H1 (cell line): ENCODE results near the gene HIVEP3.

Experiments
- ATF2 ChIP-seq: IDR thresholded peaks from 2 replicates; pipeline ENCODE4 v1.6.1; 2012; ENCODE audit warnings: low read length, inconsistent platforms
- BACH1 ChIP-seq: IDR thresholded peaks from 2 replicates; pipeline ENCODE4 v1.6.1; 2012; ENCODE audit warnings: low read length, improper control_type of control experiment
- CTCF ChIP-seq, 3 experiments: IDR thresholded peaks; 1 replicate in 2 of 3; 2 replicates in 1 of 3; pipeline versions ENCODE4 v1.5.1 to v1.6.1; 2011; ENCODE audit warnings: low read length in 3 of 3, mild to moderate bottlenecking in 3 of 3, inconsistent platforms in 2 of 3, low read depth in 1 of 3, moderate library complexity in 1 of 3; ENCODE audit not compliant: insufficient read depth in 1 of 3; ENCODE audit errors: control extremely low read depth in 1 of 3
- FOSL1 ChIP-seq: IDR thresholded peaks from 2 replicates; pipeline ENCODE4 v1.6.1; 2011; ENCODE audit warnings: mild to moderate bottlenecking, low read depth, low read length, moderate library complexity; ENCODE audit not compliant: insufficient read depth
- NANOG ChIP-seq: IDR thresholded peaks from 2 replicates; pipeline ENCODE4 v1.6.1; 2011; ENCODE audit warnings: low read length, low read depth, mild to moderate bottlenecking, inconsistent platforms; ENCODE audit not compliant: insufficient read depth, poor library complexity, severe bottlenecking
- PHF8 ChIP-seq: fragments of 200-600 bp; sonication (generic); conservative IDR thresholded peaks from 2 replicates; pipeline ENCODE4 v1.7.1; 2012; ENCODE audit warnings: low read depth, mild to moderate bottlenecking, inconsistent platforms, low read length, moderate library complexity
- SIN3A ChIP-seq, 2 experiments: IDR thresholded peaks in 1 of 2; conservative IDR thresholded peaks in 1 of 2; 2 replicates each; pipeline ENCODE4 v1.6.1; 2011 to 2012; ENCODE audit warnings: low read length in 2 of 2, improper control_type of control experiment in 1 of 2, low read depth in 1 of 2, mild to moderate bottlenecking in 1 of 2
- TEAD4 ChIP-seq: IDR thresholded peaks from 2 replicates; pipeline ENCODE4 v1.6.1; 2012; ENCODE audit warnings: low read depth, low read length, inconsistent platforms, mixed read lengths
- YY1 ChIP-seq: IDR thresholded peaks from 2 replicates; pipeline ENCODE4 v1.6.1; 2011; ENCODE audit warnings: low read depth, mild to moderate bottlenecking, low read length

GRCh38 chr1:41823471-41823870 is 95.3 kb downstream of the HIVEP3 start:
- TF ChIP-seq PHF8 (no peak), YY1 (no peak), CTCF (IDR thresholded peaks at IDR 0.05; ENCODE audit: control extremely low read depth in 1 of 3, insufficient read depth in 1 of 3, low read depth in 1 of 3, low read length in 3 of 3) (no peak), BACH1 (no peak), SIN3A (conservative IDR thresholded peaks at IDR 0.05 in 1 of 2, IDR thresholded peaks at IDR 0.05 in 1 of 2; ENCODE audit: low read depth in 1 of 2, low read length in 2 of 2) (0 out of 4 replicates have a peak, but pooled peaks of 1 of the 2 experiments have one; percentile 43), FOSL1 (no peak), NANOG (peak; percentile 41), ATF2 (peak; percentile 53; the same call in 1 of the 2 replicates), TEAD4 (peak; percentile 95)
